ENCODE results near the gene OTOF.

GRCh38 chr2:26526589-26526988 is 48.7 kb upstream of the OTOF start:
- TF ChIP-seq CTCF (conservative IDR thresholded peaks at IDR 0.05), result no peak
- no peak for TF ChIP-seq ZFX (IDR thresholded peaks at IDR 0.05)

Measured in C4-2B (cell line).